Measurements from ENCODE around the gene KIF20B. TPM values are rescaled to one million over a fixed set of nuclear protein-coding genes. Genes with fewer than 3 reads are reported as not detected.

The KIF20B gene, protein sequence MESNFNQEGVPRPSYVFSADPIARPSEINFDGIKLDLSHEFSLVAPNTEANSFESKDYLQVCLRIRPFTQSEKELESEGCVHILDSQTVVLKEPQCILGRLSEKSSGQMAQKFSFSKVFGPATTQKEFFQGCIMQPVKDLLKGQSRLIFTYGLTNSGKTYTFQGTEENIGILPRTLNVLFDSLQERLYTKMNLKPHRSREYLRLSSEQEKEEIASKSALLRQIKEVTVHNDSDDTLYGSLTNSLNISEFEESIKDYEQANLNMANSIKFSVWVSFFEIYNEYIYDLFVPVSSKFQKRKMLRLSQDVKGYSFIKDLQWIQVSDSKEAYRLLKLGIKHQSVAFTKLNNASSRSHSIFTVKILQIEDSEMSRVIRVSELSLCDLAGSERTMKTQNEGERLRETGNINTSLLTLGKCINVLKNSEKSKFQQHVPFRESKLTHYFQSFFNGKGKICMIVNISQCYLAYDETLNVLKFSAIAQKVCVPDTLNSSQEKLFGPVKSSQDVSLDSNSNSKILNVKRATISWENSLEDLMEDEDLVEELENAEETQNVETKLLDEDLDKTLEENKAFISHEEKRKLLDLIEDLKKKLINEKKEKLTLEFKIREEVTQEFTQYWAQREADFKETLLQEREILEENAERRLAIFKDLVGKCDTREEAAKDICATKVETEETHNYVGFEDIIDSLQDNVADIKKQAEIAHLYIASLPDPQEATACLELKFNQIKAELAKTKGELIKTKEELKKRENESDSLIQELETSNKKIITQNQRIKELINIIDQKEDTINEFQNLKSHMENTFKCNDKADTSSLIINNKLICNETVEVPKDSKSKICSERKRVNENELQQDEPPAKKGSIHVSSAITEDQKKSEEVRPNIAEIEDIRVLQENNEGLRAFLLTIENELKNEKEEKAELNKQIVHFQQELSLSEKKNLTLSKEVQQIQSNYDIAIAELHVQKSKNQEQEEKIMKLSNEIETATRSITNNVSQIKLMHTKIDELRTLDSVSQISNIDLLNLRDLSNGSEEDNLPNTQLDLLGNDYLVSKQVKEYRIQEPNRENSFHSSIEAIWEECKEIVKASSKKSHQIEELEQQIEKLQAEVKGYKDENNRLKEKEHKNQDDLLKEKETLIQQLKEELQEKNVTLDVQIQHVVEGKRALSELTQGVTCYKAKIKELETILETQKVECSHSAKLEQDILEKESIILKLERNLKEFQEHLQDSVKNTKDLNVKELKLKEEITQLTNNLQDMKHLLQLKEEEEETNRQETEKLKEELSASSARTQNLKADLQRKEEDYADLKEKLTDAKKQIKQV (N-terminal part only)
- 1 to 10 TPM; 2.0 to 9.9 TPM for total RNA-seq

DNA sequence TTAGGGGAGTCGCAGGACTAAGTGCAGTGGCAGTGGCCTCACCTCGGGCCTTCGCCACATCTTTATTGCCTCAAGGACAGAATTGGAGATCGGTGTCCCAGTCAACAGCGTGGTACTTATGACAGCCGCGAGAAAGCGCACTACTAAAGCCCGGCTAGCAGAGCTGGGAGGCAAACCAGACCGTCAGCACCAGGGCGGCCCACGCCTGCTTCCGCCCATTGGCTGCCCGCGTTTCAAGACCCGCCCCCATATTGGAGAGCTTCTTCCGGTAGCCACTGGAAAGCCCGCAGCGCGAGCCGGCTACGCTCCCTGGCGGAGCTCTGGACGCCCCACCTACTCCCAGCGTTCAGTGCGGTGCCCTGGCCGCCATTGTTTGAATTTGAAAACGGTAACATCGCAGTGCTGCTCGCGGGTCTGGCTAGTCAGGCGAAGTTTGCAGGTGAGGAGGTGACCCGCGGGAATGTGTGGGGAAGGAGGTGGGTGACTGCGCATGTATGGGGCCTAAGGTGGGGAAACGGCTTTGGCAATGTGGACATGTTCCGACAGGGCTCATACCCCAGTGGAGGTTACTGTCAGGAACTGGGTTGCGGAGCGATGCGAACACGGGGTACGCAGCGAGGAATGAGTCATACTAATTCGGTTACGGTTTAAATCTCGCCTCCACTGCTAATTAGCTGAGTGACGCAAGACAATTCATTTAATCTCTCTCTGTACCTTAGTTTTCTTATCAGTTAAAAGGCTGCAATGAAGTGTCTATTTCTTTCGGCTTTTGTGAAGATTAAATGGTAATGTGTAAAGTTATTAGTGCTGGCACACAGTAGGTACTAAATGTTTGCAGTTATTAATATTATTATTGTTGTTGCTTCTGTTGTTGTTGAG is at the start of gene KIF20B:
Gene KIF20B, plus strand, starts transcription at position 349 of the 879 bp plus-strand sequence. CDS start 3,705 bp downstream, outside the sequence.
- DNase-seq (ENCODE audit: low spot score) (peak; percentile 78), ATAC-seq (ENCODE audit: insufficient number of reproducible peaks, low FRiP score, low read depth) (peak; percentile 96)
- Histone ChIP-seq H3K4me1 (ENCODE audit: control insufficient read depth in 1 of 2, low read depth in 2 of 2) (peaks cover 10 to 16% of the 10 kb centered on the region in 2 donors), H3K27ac (peak within 1 kb of the TSS; percentile 64 to 76), H3K9me3 (no peaks in the 10 kb centered on the region), H3K36me3 (no peaks in the 10 kb centered on the region), H3K4me3 (peak within 1 kb of the TSS; percentile 76), H3K27me3 (replicated peaks; ENCODE audit: insufficient read depth) (no peaks in the 10 kb centered on the region)
- TF ChIP-seq, protein P1, sequence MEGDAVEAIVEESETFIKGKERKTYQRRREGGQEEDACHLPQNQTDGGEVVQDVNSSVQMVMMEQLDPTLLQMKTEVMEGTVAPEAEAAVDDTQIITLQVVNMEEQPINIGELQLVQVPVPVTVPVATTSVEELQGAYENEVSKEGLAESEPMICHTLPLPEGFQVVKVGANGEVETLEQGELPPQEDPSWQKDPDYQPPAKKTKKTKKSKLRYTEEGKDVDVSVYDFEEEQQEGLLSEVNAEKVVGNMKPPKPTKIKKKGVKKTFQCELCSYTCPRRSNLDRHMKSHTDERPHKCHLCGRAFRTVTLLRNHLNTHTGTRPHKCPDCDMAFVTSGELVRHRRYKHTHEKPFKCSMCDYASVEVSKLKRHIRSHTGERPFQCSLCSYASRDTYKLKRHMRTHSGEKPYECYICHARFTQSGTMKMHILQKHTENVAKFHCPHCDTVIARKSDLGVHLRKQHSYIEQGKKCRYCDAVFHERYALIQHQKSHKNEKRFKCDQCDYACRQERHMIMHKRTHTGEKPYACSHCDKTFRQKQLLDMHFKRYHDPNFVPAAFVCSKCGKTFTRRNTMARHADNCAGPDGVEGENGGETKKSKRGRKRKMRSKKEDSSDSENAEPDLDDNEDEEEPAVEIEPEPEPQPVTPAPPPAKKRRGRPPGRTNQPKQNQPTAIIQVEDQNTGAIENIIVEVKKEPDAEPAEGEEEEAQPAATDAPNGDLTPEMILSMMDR (IDR thresholded peaks at IDR 0.05), result peak; percentile 32

DNA sequence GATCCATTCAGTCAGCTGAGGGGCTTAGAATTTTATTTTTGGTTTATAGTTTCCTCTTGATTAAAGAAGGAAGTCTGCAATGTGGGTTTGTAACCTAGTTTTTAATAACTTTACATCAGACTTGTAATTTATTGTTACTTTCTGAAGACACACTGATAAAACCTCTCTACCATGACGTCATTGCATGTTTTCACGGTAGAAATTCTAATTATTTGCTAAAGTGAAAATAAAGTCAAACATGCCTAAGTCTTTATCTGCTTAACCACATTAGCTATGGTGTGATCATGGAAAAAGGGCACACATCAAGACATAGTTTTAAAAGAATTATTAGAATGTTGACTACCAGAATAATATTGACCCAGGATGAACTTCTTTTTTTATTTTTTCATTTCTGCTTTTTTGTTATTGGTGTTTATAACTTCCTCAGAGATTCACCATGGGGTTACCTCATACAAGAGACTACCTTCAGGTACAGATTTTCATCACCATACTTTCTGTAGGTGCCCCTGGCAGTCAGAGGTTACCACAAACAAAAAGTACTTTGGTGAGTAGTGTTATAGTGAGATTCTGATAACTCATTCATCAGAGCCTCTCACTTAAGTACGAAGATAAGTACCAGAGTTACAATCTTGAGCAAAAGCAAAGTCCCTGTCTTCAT is 49.3 kb upstream of the KIF20B start:
- Histone ChIP-seq H3K4me1 (ENCODE audit: control insufficient read depth in 1 of 2, low read depth in 2 of 2) (no peaks in the 10 kb centered on the region), H3K27me3 (replicated peaks; ENCODE audit: insufficient read depth) (no peaks in the 10 kb centered on the region), H3K4me3 (no peak overlapping the region), H3K36me3 (no peaks in the 10 kb centered on the region), H3K9me3 (no peaks in the 10 kb centered on the region), H3K27ac (no peak overlapping the region)
- TF ChIP-seq, protein P1 (IDR thresholded peaks at IDR 0.05), result no peak
- DNase-seq (ENCODE audit: low spot score) (no peak), ATAC-seq (ENCODE audit: insufficient number of reproducible peaks, low FRiP score, low read depth) (no peak)

DNA sequence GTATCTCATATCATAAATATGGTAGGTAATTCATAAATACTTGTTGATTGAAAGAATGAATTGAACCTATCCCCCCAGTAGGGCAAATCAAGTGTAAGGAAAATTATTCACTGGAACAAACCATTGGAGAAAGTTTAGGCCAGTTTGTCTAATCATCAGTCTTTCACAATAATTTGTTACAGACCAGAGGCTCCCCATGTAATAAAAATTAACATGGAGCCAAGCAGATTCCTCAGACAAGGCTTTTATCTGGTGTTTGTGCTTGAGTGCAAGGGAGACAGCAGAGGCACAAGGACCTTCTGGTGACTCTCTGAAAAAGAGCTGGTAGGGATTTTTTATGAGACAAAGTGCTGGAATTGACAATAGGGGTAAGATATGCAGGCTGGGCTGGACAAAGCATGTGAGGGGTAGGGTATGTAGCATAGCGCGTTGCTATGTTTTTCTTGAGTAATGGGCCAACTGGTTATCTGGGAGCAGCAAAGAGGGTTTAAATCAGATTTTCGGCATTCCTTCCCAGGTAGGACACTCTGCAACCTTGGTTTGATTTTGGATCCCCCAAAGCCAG is 48.5 kb upstream of the KIF20B start:
- TF ChIP-seq, protein P1 (IDR thresholded peaks at IDR 0.05), result no peak
- DNase-seq (ENCODE audit: low spot score) (no peak), ATAC-seq (ENCODE audit: insufficient number of reproducible peaks, low FRiP score, low read depth) (no peak)
- Histone ChIP-seq H3K27ac (no peak overlapping the region), H3K9me3 (no peaks in the 10 kb centered on the region), H3K36me3 (no peaks in the 10 kb centered on the region), H3K4me3 (no peak overlapping the region), H3K4me1 (ENCODE audit: control insufficient read depth in 1 of 2, low read depth in 2 of 2) (no peaks in the 10 kb centered on the region), H3K27me3 (replicated peaks; ENCODE audit: insufficient read depth) (no peaks in the 10 kb centered on the region)

DNA sequence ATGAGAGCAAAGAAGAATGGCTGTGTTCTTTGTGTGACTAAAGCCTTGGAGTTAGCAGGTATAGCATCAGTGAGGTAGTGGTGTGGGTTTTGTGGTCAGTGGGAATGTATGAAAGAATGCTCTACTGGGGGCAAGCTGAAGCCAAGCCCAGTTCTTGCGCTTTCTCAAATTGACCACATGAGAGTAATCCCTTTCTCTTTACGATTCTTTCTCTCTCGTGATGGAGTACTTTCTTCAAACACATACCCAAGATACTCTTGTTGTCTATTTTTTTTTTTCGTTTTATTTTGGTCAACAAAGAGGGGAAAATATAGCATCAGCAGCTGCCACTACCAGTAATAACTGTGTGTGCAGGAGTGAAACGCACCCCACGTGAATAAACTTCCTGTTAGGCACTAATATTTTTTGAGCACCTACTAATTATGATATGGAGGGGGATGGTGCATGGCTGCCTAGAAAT is 48.0 kb upstream of the KIF20B start:
- Histone ChIP-seq H3K27ac (no peak overlapping the region), H3K4me3 (no peak overlapping the region), H3K4me1 (ENCODE audit: control insufficient read depth in 1 of 2, low read depth in 2 of 2) (no peaks in the 10 kb centered on the region), H3K9me3 (no peaks in the 10 kb centered on the region), H3K36me3 (no peaks in the 10 kb centered on the region), H3K27me3 (replicated peaks; ENCODE audit: insufficient read depth) (no peaks in the 10 kb centered on the region)
- TF ChIP-seq, protein P1 (IDR thresholded peaks at IDR 0.05), result no peak
- DNase-seq (ENCODE audit: low spot score) (no peak), ATAC-seq (ENCODE audit: insufficient number of reproducible peaks, low FRiP score, low read depth) (no peak)
